ENCODE data around the gene GET3. TPM values are rescaled to one million over a fixed set of nuclear protein-coding genes. Genes with fewer than 3 reads are reported as not detected.

GET3 gene
- total and polyA plus RNA-seq, 2 of the 13 experiments (the other 11 are each of a cell fraction or from before 2014, with no cell fraction given) = 57.7 to 59.4 TPM

DNA sequence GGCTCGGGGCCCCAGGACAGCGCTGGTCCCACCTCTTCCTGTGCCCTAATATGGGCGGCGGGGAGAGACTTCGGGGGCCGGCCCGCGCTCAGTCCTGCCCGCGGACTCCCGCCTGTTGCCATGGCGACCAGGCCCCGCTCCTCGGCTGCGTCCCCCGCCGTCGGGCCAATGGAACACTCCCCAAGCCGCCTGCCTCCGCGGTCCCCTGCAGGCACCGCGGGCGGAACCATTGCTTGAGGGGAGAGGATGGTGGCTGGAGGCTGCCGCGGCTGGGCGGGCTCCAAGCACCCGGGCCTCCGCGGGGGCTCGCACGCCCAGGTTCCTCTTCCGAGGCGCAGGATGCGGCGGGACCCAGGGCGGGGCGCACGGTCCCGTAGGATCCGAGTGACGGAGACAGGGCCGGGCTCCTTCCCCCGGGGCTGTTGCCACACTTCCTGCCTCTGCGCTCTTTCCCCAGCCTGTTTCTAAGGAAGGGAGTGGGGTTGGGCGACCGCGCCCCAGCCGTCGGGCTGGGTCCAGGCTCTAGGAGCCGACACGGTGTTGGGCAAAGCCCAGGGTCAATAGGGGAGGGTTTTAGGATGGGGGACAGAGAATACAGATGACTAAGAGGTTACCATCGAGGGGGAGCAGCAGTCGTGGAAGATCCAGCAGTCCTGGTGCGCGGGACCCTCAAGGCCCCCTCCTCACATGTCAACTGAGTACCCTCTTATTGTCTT is 52.8 kb downstream of the GET3 start (continued):
- TF ChIP-seq, protein P1, sequence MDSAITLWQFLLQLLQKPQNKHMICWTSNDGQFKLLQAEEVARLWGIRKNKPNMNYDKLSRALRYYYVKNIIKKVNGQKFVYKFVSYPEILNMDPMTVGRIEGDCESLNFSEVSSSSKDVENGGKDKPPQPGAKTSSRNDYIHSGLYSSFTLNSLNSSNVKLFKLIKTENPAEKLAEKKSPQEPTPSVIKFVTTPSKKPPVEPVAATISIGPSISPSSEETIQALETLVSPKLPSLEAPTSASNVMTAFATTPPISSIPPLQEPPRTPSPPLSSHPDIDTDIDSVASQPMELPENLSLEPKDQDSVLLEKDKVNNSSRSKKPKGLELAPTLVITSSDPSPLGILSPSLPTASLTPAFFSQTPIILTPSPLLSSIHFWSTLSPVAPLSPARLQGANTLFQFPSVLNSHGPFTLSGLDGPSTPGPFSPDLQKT (CRISPR knock-in tag; IDR thresholded peaks at IDR 0.05; ENCODE audit: borderline replicate concordance) = peak; percentile 89; the same call in 1 of the 2 replicates
- TF ChIP-seq DNMT1 (CRISPR knock-in tag; IDR thresholded peaks at IDR 0.05) (no peak), ZNF761 (CRISPR knock-in tag; conservative IDR thresholded peaks at IDR 0.05) (0 out of 2 replicates have a peak, but pooled peaks have one; percentile 45), ZNF891 (CRISPR knock-in tag; IDR thresholded peaks at IDR 0.05) (peak; percentile 35; the same call in 1 of the 2 replicates), TCF7L2 (IDR thresholded peaks at IDR 0.05; ENCODE audit: low read depth, low read length) (no peak), SP4 (CRISPR knock-in tag; IDR thresholded peaks at IDR 0.05) (no peak; the same call in 1 of the 2 replicates), MIER2 (CRISPR knock-in tag; IDR thresholded peaks at IDR 0.05) (no peak), SMARCE1 (IDR thresholded peaks at IDR 0.05; ENCODE audit: borderline replicate concordance) (no peak), NFYB (CRISPR knock-in tag; IDR thresholded peaks at IDR 0.05) (no peak), ATF3 (CRISPR knock-in tag; IDR thresholded peaks at IDR 0.05) (no peak), FOXO1 (CRISPR knock-in tag; IDR thresholded peaks at IDR 0.05) (0 out of 2 replicates have a peak, but pooled peaks have one; percentile 37), XRCC5 (optimal IDR thresholded peaks at IDR 0.05; ENCODE audit: low read length) (peak; percentile 72), ZNF558 (CRISPR knock-in tag; IDR thresholded peaks at IDR 0.05; ENCODE audit: borderline replicate concordance) (no peak), NCOA5 (CRISPR knock-in tag; IDR thresholded peaks at IDR 0.05) (no peak), NR0B2 (CRISPR knock-in tag; IDR thresholded peaks at IDR 0.05) (no peak), SMC3 (IDR thresholded peaks at IDR 0.05; ENCODE audit: low read length) (no peak), ZNF703 (CRISPR knock-in tag; IDR thresholded peaks at IDR 0.05; ENCODE audit: borderline replicate concordance) (no peak), ZNF839 (CRISPR knock-in tag; IDR thresholded peaks at IDR 0.05; ENCODE audit: borderline replicate concordance) (no peak), ATM (IDR thresholded peaks at IDR 0.05; ENCODE audit: borderline replicate concordance) (no peak), ARNT2 (CRISPR knock-in tag; IDR thresholded peaks at IDR 0.05; ENCODE audit: low read depth) (peak; percentile 41; the same call in 1 of the 2 replicates), FOSL1 (CRISPR knock-in tag; IDR thresholded peaks at IDR 0.05; ENCODE audit: borderline replicate concordance) (no peak), ZNF180 (CRISPR knock-in tag; IDR thresholded peaks at IDR 0.05; ENCODE audit: borderline replicate concordance, low read depth) (no peak)
- TF ChIP-seq, protein P2, sequence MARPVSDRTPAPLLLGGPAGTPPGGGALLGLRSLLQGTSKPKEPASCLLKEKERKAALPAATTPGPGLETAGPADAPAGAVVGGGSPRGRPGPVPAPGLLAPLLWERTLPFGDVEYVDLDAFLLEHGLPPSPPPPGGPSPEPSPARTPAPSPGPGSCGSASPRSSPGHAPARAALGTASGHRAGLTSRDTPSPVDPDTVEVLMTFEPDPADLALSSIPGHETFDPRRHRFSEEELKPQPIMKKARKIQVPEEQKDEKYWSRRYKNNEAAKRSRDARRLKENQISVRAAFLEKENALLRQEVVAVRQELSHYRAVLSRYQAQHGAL (CRISPR knock-in tag; IDR thresholded peaks at IDR 0.05; ENCODE audit: not compliant biosample characterization) = no peak
- TF ChIP-seq, protein P3, sequence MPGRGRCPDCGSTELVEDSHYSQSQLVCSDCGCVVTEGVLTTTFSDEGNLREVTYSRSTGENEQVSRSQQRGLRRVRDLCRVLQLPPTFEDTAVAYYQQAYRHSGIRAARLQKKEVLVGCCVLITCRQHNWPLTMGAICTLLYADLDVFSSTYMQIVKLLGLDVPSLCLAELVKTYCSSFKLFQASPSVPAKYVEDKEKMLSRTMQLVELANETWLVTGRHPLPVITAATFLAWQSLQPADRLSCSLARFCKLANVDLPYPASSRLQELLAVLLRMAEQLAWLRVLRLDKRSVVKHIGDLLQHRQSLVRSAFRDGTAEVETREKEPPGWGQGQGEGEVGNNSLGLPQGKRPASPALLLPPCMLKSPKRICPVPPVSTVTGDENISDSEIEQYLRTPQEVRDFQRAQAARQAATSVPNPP (CRISPR knock-in tag; IDR thresholded peaks at IDR 0.05) = no peak
- TF ChIP-seq, protein P4, sequence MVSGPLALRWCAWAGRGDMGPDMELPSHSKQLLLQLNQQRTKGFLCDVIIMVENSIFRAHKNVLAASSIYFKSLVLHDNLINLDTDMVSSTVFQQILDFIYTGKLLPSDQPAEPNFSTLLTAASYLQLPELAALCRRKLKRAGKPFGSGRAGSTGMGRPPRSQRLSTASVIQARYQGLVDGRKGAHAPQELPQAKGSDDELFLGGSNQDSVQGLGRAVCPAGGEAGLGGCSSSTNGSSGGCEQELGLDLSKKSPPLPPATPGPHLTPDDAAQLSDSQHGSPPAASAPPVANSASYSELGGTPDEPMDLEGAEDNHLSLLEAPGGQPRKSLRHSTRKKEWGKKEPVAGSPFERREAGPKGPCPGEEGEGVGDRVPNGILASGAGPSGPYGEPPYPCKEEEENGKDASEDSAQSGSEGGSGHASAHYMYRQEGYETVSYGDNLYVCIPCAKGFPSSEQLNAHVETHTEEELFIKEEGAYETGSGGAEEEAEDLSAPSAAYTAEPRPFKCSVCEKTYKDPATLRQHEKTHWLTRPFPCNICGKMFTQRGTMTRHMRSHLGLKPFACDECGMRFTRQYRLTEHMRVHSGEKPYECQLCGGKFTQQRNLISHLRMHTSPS (CRISPR knock-in tag; IDR thresholded peaks at IDR 0.05; ENCODE audit: low read depth) = no peak

Data from HepG2 (cell line).